ENCODE data around the gene HBA1.
"Not testable (repeated sequence)": the region's sequence is repeated elsewhere in the genome, so short reads cannot be mapped to it uniquely, and the experiment has no call there.

Gene HBA1

GRCh38 chr16:211631-212180, 35.2 kb downstream of the HBA1 start:
- DNase-seq = not testable (repeated sequence)

GRCh38 chr16:212999-213398, 36.5 kb downstream of the HBA1 start:
- DNase-seq = no peak

GRCh38 chr16:220021-220420, 43.5 kb downstream of the HBA1 start:
- no peak for DNase-seq
